Chondrocyte (in vitro differentiated cells): ENCODE measurements around the gene NRXN3. TPM values are rescaled to one million over a fixed set of nuclear protein-coding genes. Genes with fewer than 3 reads are reported as not detected.

Experiments
- DNase-seq: peaks from one replicate; pipeline ENCODE4 v3.0.0; 2021; ENCODE audit warnings: mixed read lengths, low spot score
- H3K27ac Mint-ChIP-seq: one replicate; pipeline ENCODE4 v1.8.0; 2021; ENCODE audit warnings: mild to moderate bottlenecking, moderate library complexity, mixed read lengths; ENCODE audit not compliant: unreplicated experiment
- H3K27me3 Mint-ChIP-seq: 2 replicates; pipeline ENCODE4 v1.8.0; 2021; ENCODE audit warnings: low read depth, mixed read lengths
- H3K36me3 Mint-ChIP-seq: 2 replicates; pipeline ENCODE4 v1.8.0; 2021; ENCODE audit warnings: low read depth, mixed read lengths
- H3K4me1 Mint-ChIP-seq: 2 replicates; pipeline ENCODE4 v1.8.0; 2021; ENCODE audit warnings: low read depth, mild to moderate bottlenecking, mixed read lengths
- H3K4me3 Mint-ChIP-seq: one replicate; pipeline ENCODE4 v1.8.0; 2021; ENCODE audit warnings: mild to moderate bottlenecking, moderate library complexity, mixed read lengths; ENCODE audit not compliant: unreplicated experiment
- H3K9me3 Mint-ChIP-seq: 2 replicates; pipeline ENCODE4 v1.8.0; 2021; ENCODE audit warnings: low read depth, mixed read lengths
- total RNA-seq: library from RNA; stranded (reverse); gene quantifications from 3 replicates; pipeline ENCODE4 v1.2.1, GENCODE V29; 2021
- TF ChIP-seq, protein P1 (sequence below): fragments of 200-600 bp; sonication (generic); IDR thresholded peaks from 2 replicates; pipeline ENCODE4 v1.5.0; 2021; ENCODE audit warnings: antibody characterized with exemption, mild to moderate bottlenecking, moderate library complexity

Gene NRXN3
- total RNA-seq, 1 donor from 2014 or later, result 7.9 TPM

DNA sequence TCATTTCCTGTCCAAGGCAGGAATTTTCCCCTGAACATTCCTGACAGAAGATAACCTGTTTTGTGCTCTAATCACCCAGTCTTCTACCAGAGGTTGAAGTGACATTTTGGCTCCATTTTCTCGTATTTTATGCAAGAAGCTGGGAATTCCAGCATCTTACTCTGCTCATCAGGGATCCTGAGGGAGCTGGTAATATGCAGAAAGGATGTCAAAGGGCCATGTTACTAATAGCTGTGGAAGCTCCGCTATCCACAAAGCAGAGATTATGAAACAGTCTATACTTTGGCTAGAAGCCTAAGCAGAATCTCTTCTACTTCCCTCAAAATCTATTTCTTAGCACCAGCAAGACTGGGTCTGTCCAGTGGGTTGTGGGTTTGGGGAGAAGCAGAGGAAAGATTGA, 1428.2 kb downstream of the NRXN3 start:
- Mint-ChIP-seq H3K4me1 (peaks cover 36% of the 10 kb centered on the region), H3K36me3 (peaks cover 2% of the 10 kb centered on the region), H3K4me3 (no peak overlapping the region), H3K9me3 (peaks cover 5% of the 10 kb centered on the region), H3K27me3 (no peaks in the 10 kb centered on the region), H3K27ac (no peak overlapping the region)
- TF ChIP-seq, protein P1, sequence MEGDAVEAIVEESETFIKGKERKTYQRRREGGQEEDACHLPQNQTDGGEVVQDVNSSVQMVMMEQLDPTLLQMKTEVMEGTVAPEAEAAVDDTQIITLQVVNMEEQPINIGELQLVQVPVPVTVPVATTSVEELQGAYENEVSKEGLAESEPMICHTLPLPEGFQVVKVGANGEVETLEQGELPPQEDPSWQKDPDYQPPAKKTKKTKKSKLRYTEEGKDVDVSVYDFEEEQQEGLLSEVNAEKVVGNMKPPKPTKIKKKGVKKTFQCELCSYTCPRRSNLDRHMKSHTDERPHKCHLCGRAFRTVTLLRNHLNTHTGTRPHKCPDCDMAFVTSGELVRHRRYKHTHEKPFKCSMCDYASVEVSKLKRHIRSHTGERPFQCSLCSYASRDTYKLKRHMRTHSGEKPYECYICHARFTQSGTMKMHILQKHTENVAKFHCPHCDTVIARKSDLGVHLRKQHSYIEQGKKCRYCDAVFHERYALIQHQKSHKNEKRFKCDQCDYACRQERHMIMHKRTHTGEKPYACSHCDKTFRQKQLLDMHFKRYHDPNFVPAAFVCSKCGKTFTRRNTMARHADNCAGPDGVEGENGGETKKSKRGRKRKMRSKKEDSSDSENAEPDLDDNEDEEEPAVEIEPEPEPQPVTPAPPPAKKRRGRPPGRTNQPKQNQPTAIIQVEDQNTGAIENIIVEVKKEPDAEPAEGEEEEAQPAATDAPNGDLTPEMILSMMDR, result no peak
- DNase-seq, result no peak

DNA sequence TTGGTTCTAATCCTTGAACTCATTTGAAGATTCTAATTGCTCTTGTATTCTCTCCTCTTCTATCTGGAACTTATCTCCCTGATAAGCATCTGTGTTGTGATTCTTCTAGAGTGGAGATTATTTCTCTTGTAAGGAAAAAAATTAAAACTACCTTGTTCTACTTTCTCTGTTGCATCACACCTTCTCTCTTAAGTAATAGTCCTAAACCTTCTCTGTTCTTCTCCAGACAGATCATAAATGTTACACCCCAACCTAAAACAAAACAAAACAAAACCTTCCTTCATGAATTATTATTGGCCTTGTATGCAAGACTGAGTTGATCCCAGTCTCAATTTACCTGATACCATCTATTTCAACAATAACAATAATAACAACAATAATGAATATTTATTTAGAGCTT, 1429.1 kb downstream of the NRXN3 start:
- H3K4me3 Mint-ChIP-seq, result no peak overlapping the region
- H3K27ac Mint-ChIP-seq, result no peak overlapping the region
- DNase-seq, result no peak
- H3K4me1 Mint-ChIP-seq, result peaks cover 36% of the 10 kb centered on the region
- TF ChIP-seq, protein P1, result no peak
- H3K27me3 Mint-ChIP-seq, result no peaks in the 10 kb centered on the region
- peaks cover 5% of the 10 kb centered on the region for H3K9me3 Mint-ChIP-seq
- H3K36me3 Mint-ChIP-seq, result peaks cover 2% of the 10 kb centered on the region

DNA sequence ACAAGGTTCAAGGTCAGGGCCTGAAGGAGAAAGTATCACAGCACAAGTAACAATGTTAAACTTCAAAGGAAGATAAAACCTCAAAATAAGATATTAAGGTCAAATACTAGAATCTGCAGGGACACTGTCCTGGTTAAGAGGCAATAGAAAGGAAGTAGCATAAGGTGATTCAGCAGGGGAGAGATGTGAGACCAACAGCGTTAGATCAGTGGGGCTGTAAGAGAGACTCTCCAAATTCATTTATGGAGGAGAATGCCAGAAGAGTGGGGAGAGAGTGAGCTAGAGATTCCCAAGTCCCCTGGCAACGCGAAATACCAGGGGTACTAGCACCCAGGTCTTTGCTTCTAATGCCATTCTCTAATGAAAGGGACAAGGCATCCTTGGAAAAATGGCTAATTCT, 1430.2 kb downstream of the NRXN3 start:
- H3K4me3 Mint-ChIP-seq, result no peak overlapping the region
- no peak for DNase-seq
- H3K36me3 Mint-ChIP-seq, result peaks cover 2% of the 10 kb centered on the region
- H3K27me3 Mint-ChIP-seq, result no peaks in the 10 kb centered on the region
- H3K27ac Mint-ChIP-seq, result no peak overlapping the region
- H3K4me1 Mint-ChIP-seq, result peaks cover 36% of the 10 kb centered on the region
- TF ChIP-seq, protein P1, result no peak
- H3K9me3 Mint-ChIP-seq, result peaks cover 5% of the 10 kb centered on the region

DNA sequence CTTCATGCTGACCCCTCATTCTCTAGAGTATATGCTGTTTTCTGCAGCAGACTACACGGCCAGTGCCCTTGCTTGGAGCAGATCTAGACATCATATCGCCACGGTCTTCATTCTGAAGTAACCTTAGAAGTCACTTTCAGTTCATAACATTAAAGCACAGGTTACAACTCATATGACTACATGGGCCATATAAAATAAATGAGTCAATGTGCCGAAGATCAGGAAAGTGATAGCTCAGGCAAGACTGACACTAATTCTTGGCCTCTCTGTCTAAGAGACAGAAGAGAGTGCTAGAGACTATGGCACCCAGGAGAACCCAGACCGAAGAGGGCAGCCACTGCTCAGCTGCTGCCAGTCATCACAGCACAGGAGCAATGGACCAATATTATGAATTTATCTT, 1431.4 kb downstream of the NRXN3 start:
- Mint-ChIP-seq H3K36me3 (peaks cover 1% of the 10 kb centered on the region), H3K9me3 (peaks cover 2% of the 10 kb centered on the region), H3K4me3 (no peak overlapping the region), H3K4me1 (peaks cover 27% of the 10 kb centered on the region), H3K27ac (no peak overlapping the region), H3K27me3 (no peaks in the 10 kb centered on the region)
- DNase-seq, result no peak
- TF ChIP-seq, protein P1, result no peak

DNA sequence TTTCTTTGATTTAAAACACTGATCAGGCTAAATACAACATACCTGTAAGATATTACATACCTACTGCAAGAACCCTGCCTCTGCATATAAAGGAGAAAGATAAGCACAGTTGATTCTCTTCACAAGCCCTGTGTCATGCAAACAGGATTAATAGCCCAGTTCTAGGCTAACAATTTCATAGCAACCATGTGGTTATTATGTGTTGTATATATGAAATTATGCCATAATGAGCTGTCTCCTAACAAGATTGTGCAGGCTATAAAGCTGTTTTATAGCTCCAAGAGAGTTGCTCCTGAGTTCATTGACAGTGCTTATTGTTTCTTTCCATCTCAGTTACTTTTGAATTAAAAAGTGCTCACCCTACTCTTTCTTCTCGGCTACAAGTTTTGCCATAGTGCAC, 1431.9 kb downstream of the NRXN3 start:
- H3K4me3 Mint-ChIP-seq, result no peak overlapping the region

More for the DNA sequence above, 1431.9 kb downstream of the NRXN3 start:
- TF ChIP-seq, protein P1, result no peak
- Mint-ChIP-seq H3K27ac (no peak overlapping the region), H3K4me1 (peaks cover 23% of the 10 kb centered on the region), H3K9me3 (no peaks in the 10 kb centered on the region), H3K36me3 (no peaks in the 10 kb centered on the region), H3K27me3 (no peaks in the 10 kb centered on the region)
- no peak for DNase-seq
